GM23248 (cell line): ENCODE results near the gene POGK. TPM values are rescaled to one million over a fixed set of nuclear protein-coding genes. Genes with fewer than 3 reads are reported as not detected.

Experiments used
- DNase-seq: peaks from one replicate; pipeline ENCODE4 v3.0.0-alpha.2; 2015
- H2AFZ ChIP-seq: fragments of 200-600 bp; sonication (generic); 2 replicates; pipeline ENCODE4 v1.6.1; 2016; ENCODE audit warnings: antibody characterized with exemption
- H3F3A ChIP-seq: fragments of 200-600 bp; sonication (generic); 2 replicates; pipeline ENCODE4 v1.6.1; 2016; ENCODE audit warnings: mild to moderate bottlenecking, antibody characterized with exemption, mixed run types; ENCODE audit not compliant: insufficient read depth
- H3K27ac ChIP-seq: fragments of 200-600 bp; sonication (generic); 2 replicates; pipeline ENCODE4 v1.5.1; 2016; ENCODE audit warnings: mild to moderate bottlenecking
- H3K27me3 ChIP-seq: fragments of 200-600 bp; sonication (generic); replicated peaks from 2 replicates; pipeline ENCODE4 v1.6.1; 2016; ENCODE audit warnings: mild to moderate bottlenecking; ENCODE audit not compliant: insufficient read depth
- H3K36me3 ChIP-seq: fragments of 200-600 bp; sonication (generic); 2 replicates; pipeline ENCODE4 v1.6.1; 2016; ENCODE audit warnings: low read depth, mild to moderate bottlenecking
- H3K4me1 ChIP-seq: fragments of 200-600 bp; sonication (generic); 2 replicates; pipeline ENCODE4 v1.6.1; 2016; ENCODE audit warnings: mild to moderate bottlenecking; ENCODE audit not compliant: insufficient read depth
- H3K4me2 ChIP-seq: fragments of 200-600 bp; sonication (generic); one replicate; pipeline ENCODE4 v1.6.1; 2016; ENCODE audit warnings: mild to moderate bottlenecking; ENCODE audit not compliant: unreplicated experiment
- H3K4me3 ChIP-seq: fragments of 200-600 bp; sonication (generic); 2 replicates; pipeline ENCODE4 v1.5.1; 2016; ENCODE audit warnings: mild to moderate bottlenecking
- H3K79me2 ChIP-seq: fragments of 200-600 bp; sonication (generic); 2 replicates; pipeline ENCODE4 v1.6.1; 2016; ENCODE audit warnings: mild to moderate bottlenecking; ENCODE audit not compliant: insufficient read depth
- H3K9ac ChIP-seq: fragments of 200-600 bp; sonication (generic); 2 replicates; pipeline ENCODE4 v1.6.1; 2016; ENCODE audit warnings: mild to moderate bottlenecking
- H3K9me2 ChIP-seq: fragments of 200-600 bp; sonication (generic); 2 replicates; pipeline ENCODE4 v1.6.1; 2016; ENCODE audit warnings: mixed run types, mild to moderate bottlenecking, moderate library complexity; ENCODE audit not compliant: insufficient read depth
- H3K9me3 ChIP-seq: fragments of 200-600 bp; sonication (generic); one replicate; pipeline ENCODE4 v1.6.1; 2017; ENCODE audit warnings: low read depth
- H4K20me1 ChIP-seq: fragments of 200-600 bp; sonication (generic); 2 replicates; pipeline ENCODE4 v1.6.0; 2016; ENCODE audit not compliant: insufficient read depth
- EZH2 ChIP-seq: fragments of 200-600 bp; sonication (generic); IDR thresholded peaks from 2 replicates; pipeline ENCODE4 v1.6.1; 2018; ENCODE audit warnings: antibody characterized with exemption, mild to moderate bottlenecking; ENCODE audit not compliant: insufficient read depth, poor library complexity, severe bottlenecking
- EZH2phosphoT487 ChIP-seq: fragments of 200-600 bp; sonication (generic); IDR thresholded peaks from 2 replicates; pipeline ENCODE4 v1.6.1; 2018; ENCODE audit warnings: antibody characterized with exemption, moderate library complexity, mild to moderate bottlenecking, low read depth; ENCODE audit not compliant: insufficient read depth
- WGBS, 2 experiments: methylation state at CpG; one replicate each; pipeline ENCODE4 v1.1.6; 2015 to 2017; ENCODE audit warnings: low lambda C conversion rate in 2 of 2, low coverage in 1 of 2; ENCODE audit errors: missing lambda C conversion rate in 2 of 2; 5-methylcytosine and 5-hydroxymethylcytosine counted together
- in situ Hi-C: fragments of 300-500 bp; cut with MboI; formaldehyde crosslinking; loops from 2 replicates; pipeline ENCODE4 v1.15.0; 2020
- polyA plus RNA-seq: library from polyadenylated mRNA; unstranded; fragments of >200 nt; fragmentation: Nextera tagmentation; extraction: Ambion mirVana; gene quantifications from 2 replicates; pipeline ENCODE4 v1.2.1, GENCODE V29; 2016
- total RNA-seq: library from RNA; depleted of rRNA; stranded (reverse); fragments of >200 nt; shearing (Covaris generic); gene quantifications from 2 replicates; pipeline ENCODE4 v1.2.3, GENCODE V29; 2014

POGK gene
- total and polyA plus RNA-seq, 2 experiments from 2014 or later: 10.6 to 26.9 TPM

DNA sequence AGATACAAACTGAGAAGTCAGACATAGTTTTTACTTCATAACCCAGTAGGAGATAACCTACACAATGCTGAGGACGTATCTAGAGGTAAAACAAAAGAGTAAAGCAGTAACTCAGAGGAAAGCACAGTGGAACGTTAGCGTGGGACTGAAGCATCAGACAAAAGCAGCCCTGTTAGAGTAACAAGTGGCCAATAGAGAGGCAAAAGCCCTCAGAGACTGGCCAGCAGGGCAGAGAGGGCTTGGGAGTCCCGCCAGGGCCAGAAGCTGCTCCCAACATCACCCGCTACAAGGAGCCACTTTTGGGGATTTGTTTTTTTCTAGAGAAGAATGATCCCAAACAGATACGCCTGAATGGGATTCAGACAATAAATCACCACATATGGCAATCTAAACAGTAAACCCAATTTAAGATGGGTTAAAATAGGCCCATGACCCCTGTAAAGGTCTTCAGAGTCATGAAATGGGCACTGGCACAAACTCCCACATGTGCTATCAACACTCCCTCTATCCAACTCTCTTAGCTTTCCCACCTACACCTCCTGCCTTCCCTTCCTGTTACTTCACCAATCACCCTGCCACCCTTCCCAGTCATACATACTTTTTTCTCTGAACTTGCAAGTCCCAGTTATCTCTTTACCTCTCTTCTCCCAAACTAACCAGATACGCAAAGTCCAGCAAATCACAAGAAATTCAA lies 19.6 kb downstream of the POGK start:
- no peak overlapping the region for H3K4me3 ChIP-seq
- H3K36me3 ChIP-seq: peaks cover 42% of the 10 kb centered on the region
- H2AFZ ChIP-seq: no peak overlapping the region
- DNase-seq: no peak
- H3K27me3 ChIP-seq: no peaks in the 10 kb centered on the region
- no peak overlapping the region for H3K9ac ChIP-seq
- no peak overlapping the region for H3K4me2 ChIP-seq
- no peak overlapping the region for H3K27ac ChIP-seq
- no peaks in the 10 kb centered on the region for H3K4me1 ChIP-seq
- H3K9me3 ChIP-seq: no peaks in the 10 kb centered on the region
- no peaks in the 10 kb centered on the region for H3K9me2 ChIP-seq
- 93 to 94% methylated on average over 7 of the region's 7 CpGs for WGBS, 2 experiments
- H4K20me1 ChIP-seq: no peaks in the 10 kb centered on the region
- no peak for TF ChIP-seq EZH2
- no peak for TF ChIP-seq EZH2phosphoT487
- peaks cover 25% of the 10 kb centered on the region for H3F3A ChIP-seq
- in situ Hi-C loops: no loop called here
- 0 out of 2 replicates have a peak, but pooled peaks cover 2% of the 10 kb centered on the region for H3K79me2 ChIP-seq

DNA sequence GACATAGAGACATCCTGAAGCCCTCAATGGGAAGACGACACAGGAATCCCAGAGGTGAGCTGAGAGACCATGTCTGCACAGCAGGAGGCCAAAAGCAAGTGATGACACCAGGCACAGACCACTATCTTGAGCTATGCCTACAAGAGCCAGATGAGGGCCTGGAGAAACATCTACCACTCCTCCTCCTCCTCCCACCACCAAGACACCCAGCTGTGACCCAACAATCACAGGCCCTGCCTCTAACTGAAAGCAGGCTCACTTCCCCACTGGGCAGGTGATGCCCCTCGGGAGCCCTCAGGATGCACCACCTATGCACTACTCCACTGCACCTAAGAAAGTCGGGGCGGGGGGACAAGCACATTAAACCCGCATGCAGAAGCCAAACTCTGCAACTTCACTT lies 20.3 kb downstream of the POGK start:
- Histone ChIP-seq H3K79me2 (no peaks in the 10 kb centered on the region), H3K4me3 (no peak overlapping the region), H3K4me1 (no peaks in the 10 kb centered on the region), H3K9me2 (no peaks in the 10 kb centered on the region), H3K27ac (no peak overlapping the region), H3K27me3 (no peaks in the 10 kb centered on the region), H3K9ac (no peak overlapping the region), H3K4me2 (no peak overlapping the region), H2AFZ (no peak overlapping the region), H3K9me3 (no peaks in the 10 kb centered on the region), H3K36me3 (peaks cover 39% of the 10 kb centered on the region), H3F3A (peaks cover 19% of the 10 kb centered on the region), H4K20me1 (no peaks in the 10 kb centered on the region)
- TF ChIP-seq EZH2 (no peak), EZH2phosphoT487 (no peak)
- no peak for DNase-seq
- in situ Hi-C loops: no loop called here
- 68 to 80% methylated on average over 5 of the region's 5 CpGs for WGBS, 2 experiments

DNA sequence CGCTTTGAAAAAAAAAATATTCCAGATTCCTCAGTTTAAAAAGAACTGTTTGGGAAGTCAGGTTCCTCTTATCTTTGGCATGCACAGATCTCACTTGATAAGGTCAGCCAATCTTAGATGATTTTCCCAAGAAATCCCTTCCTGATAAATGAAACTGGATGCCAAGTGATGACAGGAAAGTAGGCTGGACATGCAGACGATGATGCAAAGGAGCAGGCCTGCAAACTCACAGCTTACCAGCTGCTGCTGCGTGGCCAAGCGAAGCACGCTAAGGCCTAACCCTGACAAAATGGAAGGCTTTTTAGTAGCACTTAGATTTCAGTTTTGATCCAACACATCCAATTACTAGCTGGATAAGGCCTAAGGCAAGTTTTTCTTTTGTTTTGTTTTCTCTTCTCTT lies 26.7 kb downstream of the POGK start:
- Histone ChIP-seq H3K9me2 (no peaks in the 10 kb centered on the region), H3K4me1 (no peaks in the 10 kb centered on the region), H2AFZ (no peak overlapping the region), H3K79me2 (peaks cover 17% of the 10 kb centered on the region), H3K9me3 (no peaks in the 10 kb centered on the region), H4K20me1 (no peaks in the 10 kb centered on the region; the same call in 1 of the 2 replicates), H3K9ac (no peak overlapping the region), H3F3A (no peaks in the 10 kb centered on the region), H3K27me3 (no peaks in the 10 kb centered on the region), H3K27ac (no peak overlapping the region), H3K4me3 (no peak overlapping the region), H3K36me3 (peaks cover 27% of the 10 kb centered on the region; the same call in 1 of the 2 replicates), H3K4me2 (no peak overlapping the region)
- in situ Hi-C loops: no loop called here
- 76% methylated on average over 5 of the region's 5 CpGs for WGBS, 2 experiments
- TF ChIP-seq EZH2: no peak
- TF ChIP-seq EZH2phosphoT487: no peak
- no peak for DNase-seq

DNA sequence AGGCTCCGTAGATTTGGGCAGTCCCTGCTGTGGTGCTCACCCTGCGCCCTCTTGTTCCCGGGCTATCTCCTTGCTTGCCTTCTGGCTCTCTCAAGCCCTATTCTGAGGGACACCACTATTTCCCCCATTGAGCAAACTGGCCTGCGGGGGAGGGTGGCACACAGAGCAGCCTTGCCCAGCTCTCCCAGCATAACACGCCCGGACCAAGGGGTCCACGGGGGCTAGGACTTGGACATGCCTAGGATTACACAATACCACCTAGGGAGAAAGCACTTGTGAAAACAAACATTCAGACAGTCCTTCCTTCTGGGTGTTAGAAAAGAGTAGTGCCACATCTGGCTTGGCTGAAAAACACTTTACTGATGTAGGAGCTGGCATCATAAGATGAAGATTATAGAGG lies 29.4 kb downstream of the POGK start:
- Histone ChIP-seq H3K27me3 (no peaks in the 10 kb centered on the region), H3F3A (no peaks in the 10 kb centered on the region), H3K27ac (no peak overlapping the region), H3K4me3 (no peak overlapping the region), H2AFZ (no peak overlapping the region), H3K9me2 (no peaks in the 10 kb centered on the region), H3K9ac (no peak overlapping the region), H3K9me3 (no peaks in the 10 kb centered on the region), H4K20me1 (no peaks in the 10 kb centered on the region; the same call in 1 of the 2 replicates), H3K4me1 (no peaks in the 10 kb centered on the region), H3K36me3 (peaks cover 12% of the 10 kb centered on the region; the same call in 1 of the 2 replicates), H3K4me2 (no peak overlapping the region), H3K79me2 (peaks cover 44% of the 10 kb centered on the region)
- 87 to 88% methylated on average over 7 of the region's 7 CpGs for WGBS, 2 experiments
- in situ Hi-C loops: no loop called here
- DNase-seq: no peak
- no peak for TF ChIP-seq EZH2
- no peak for TF ChIP-seq EZH2phosphoT487
